GM18861 (cell line): Measurements from ENCODE around the gene ARL6IP4.

Experiments
- ATAC-seq: cut with Tn5 transposase; IDR thresholded peaks from one replicate; pipeline ENCODE4 v1.9.1; 2021; ENCODE audit not compliant: unreplicated experiment

Gene ARL6IP4

DNA sequence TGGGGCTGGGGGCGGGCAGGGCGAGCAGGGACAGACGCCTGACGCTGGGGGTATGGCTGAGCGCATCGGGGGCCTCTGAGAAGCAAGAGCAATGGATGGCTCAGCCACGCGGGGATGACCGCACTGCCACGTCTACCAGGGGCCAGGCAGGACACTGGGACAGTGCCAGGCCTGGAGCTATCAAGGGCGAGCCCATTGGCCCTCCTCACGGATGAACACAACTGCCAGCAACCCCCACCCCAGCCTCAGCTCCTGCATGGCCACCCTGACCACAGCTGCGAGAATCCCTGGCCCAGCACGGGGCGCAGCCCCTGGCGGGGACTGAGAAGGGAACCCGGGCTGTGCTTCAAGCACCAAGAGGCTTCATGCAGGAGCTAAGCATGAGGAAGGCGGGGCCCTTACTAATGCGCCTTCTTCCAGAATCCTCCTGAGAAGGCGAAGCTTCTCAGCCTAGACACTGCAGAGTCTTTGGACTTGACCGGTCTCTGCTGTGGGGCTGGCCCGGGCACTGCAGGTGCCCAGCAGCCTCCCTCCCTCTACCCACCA lies 9.5 kb downstream of the ARL6IP4 start:
- no peak for ATAC-seq

DNA sequence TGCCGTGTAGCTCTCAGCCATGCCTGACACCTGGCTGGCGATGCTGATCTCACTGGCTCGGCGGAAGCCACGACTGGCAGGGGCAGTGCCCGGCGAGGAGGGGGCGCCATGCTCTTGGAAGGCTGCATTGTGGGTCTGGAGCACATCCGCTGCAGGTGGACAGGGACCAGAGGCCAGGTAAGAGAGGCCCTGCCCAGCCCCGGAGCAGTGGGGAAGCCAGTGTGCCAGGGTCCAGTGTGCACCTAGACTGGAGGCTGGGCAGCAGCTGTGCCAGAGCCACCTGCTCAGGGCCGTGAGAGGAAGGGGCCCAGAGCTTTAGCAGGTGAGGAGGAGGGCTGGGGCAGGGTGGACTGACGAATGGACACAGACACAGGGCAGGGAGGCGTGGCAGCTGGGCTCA lies 10.1 kb downstream of the ARL6IP4 start:
- no peak for ATAC-seq

DNA sequence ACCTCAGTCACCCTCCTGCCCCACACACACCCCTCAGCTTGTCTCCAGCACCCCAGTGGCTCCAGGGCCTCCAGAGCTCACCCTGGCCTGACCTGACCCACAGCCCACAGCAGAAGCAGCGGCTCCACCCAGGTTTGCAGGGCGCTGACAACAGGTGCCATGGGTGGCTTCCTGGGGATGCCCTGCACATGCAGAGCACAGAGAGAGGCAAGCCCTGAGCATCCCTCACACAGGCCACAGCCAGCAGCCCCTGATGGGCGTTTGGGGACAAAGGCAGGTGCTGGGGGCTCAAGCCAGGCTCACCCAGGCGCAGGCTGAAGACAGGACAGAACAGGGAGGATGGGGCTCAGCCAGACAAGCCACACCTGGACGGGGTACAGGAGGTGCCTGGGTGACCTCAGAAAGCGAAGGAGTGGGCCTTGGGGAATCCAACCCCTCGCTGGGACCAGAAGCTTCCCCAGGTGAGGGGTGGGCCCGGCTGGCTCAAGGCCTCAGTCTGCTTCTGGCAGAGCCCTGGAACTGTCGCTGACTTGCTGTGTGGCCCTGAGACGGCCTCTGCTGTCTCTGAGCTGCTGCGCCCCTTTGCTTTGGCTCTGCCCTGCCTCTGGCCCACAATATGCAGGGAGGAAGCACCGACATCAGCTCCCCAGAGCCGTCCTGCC lies 10.6 kb downstream of the ARL6IP4 start:
- no peak for ATAC-seq

DNA sequence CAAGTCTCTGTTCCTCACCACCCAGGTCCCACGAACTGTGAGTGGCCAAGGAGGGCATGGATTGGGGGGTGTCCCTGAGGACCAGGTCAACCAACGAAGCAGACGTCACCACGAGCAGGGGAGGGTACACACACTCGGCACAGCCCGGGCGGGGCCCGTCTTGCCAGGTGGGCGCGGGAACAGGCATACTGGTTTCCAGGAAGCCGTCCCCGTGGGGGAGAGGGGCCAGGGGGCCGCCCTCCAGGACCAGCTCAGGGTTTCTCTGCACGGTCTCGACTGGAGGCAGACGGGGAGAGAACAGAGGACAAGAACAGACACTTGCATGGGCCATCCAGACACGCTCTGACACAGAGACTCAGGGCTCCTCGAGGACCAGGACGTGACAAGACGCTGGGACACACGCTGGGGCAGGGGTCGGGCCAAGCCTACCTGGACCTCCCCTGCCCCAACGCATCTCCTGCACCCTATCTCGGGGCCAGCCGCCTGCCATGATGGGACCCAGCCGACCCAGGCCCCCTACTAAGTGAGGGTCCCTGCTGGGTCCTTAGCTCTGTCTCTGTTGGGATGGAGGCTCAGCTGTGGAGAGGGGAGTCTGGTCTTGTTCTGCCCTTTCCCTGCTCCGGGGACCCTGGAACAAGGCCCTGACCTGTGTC lies 11.3 kb downstream of the ARL6IP4 start:
- no peak for ATAC-seq

DNA sequence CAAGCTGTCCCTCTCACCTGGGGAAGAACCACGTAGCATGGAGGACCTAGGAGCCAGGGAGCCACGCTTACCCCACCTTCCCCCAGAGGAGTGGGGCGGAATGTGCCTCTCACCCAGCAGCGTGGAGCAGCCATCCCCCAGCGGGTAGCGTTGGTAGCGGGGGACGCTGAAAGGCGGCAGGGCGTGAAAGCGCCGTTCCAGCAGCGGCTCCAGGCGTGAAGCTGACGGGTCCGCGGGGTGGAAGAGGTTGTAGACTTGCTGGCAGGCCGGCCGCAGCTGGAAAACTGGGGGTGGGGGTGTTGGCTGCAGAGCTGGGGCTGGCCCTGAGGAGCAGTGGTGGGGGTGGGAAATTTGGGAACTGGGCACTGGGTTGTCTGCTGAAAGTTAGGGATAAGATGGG lies 11.9 kb downstream of the ARL6IP4 start:
- no peak for ATAC-seq

DNA sequence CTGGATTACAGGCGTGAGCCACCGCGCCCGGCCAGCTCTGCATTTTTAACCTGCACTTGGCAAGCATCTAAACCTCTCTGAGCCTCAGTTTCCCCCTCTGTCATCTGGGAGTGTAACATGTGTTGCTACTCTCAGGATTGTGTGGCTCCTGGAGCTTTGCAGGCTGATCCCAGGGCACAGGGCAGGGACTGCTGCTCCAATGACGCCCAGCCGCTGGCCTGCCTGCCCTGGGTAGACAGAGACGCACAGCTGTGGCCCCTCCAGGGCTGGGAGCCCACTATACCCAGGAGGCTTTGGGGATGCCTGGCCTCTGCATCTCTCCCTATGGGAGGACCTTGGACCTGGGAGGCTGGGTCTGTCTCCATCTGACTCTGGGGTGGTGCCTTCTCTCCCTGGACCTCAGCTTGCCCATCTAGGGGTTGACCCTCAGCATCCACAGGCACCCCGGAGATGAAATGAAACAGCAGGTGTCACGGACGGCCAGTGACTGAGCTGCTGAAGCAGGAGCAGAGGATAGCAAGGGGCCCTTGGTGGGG lies 13.7 kb downstream of the ARL6IP4 start:
- no peak for ATAC-seq

DNA sequence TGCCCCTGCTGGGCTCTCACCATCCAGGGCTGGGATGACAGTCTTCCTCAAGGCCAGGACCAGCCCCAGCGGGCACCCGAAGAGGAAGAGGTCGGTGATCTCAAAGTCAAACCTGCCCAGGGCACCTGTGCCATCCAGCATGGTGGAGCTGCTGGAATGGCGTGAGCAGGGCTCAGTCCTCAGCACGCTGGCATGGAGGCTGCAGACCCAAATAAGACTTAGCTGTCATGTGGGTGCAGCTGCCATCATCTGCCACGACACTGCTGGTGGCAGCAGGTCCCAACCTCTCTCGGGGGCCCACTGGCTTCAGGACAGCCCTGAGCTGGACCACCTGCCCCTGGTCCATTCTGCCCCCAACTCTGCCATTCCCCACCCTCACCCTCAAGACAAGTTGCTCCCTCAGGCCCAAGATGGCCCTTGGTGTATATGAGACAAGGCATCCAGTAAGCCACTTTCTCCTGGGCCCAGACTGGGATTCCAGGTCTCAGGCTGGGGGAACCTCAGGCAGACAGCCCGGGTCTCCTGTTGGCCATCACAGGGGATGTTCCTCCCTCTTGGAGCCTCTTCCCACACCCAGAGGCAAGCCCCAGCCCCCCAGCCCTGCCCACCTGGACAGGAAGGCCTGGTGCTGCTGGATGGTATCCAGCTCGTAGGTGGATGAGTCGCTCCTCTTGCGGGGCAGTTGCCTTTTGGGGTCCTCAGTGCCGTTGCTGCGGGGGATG lies 14.5 kb downstream of the ARL6IP4 start:
- ATAC-seq = no peak

DNA sequence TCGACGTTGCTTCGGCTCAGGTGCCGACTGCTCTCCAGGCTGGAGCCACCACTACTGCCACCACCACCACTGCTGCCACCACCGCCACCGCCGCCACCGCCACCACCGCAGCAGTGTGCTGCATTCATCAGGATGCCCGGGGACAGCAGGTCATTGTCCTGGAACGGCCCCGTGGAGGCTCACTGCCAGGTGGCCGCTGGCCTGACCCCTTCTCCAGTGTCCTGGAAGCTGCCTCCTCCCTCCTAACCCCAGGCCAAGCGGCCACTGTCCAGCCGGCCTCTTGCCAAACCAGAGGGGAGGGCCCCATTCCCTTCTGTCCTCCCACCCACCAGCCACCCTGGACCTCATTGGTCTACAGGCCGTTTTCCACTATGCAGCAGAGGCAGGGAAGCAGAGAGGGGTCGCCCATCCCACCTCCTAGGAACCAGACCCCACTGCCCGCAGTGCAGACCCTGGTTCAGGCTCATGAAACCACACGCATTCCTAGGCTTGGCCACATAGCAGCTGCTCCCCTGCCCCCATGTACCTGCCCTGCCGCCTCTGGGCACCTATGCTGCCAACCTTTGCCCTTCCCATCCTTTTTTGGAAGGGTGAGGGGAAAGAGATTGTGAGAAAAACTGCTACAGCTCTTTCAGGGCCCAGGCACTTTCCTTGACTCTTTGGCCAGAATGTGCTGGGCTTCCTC lies 15.2 kb downstream of the ARL6IP4 start:
- no peak for ATAC-seq

DNA sequence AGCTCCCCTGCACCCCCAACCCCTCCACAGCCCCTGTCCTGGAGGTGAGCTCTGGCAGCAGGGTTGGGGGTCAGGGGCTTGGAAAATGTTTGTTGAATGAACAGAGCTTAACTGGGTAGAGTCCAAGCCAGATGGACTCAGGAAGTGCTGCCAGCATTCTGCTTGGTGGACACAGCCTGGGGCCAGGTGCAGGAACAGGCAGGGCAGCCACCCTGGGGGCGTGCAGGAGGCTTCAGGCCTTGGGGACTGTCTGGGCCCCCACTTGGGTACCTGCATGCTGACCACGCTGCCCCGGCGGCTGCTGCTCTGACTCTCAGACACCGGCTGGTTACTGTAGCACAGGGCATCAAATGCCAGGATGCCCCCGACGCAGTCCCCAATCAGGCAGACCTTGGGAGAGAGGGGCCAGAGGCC lies 15.7 kb downstream of the ARL6IP4 start:
- ATAC-seq = no peak

DNA sequence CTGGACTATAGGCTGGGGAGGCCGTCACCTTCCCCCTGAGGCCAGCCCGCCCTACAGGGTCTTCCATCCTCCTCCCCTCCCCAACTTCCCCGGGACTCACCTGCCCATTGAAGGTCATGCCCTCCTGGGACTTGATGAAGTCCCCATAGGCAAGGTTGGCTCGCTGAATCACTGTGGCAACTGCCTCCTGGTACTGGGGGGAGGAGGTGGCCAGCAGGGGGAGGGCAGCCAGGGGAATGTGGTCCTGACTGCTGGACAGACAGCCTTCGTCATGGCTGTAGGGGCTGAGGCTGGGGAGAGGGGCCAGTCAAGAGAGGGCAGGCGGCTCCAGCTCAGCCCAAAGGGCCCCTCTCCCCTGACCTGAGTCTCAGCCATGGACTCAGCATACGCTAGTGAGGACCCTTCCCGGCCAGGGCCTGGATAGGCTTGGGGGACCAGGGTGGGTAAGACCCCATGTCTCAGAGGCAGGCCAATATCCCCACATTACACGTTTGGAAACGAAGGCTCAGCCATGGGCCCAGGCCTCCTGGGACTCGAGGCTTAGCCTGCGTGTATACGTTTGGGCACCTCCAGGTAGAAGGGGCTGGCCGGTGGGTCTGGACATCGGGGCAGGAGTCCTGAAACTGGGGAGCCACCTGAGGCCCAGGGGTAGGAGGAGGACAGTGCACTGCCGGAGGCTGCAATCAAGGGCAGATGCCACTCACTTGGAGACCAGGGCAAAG lies 16.3 kb downstream of the ARL6IP4 start:
- no peak for ATAC-seq

DNA sequence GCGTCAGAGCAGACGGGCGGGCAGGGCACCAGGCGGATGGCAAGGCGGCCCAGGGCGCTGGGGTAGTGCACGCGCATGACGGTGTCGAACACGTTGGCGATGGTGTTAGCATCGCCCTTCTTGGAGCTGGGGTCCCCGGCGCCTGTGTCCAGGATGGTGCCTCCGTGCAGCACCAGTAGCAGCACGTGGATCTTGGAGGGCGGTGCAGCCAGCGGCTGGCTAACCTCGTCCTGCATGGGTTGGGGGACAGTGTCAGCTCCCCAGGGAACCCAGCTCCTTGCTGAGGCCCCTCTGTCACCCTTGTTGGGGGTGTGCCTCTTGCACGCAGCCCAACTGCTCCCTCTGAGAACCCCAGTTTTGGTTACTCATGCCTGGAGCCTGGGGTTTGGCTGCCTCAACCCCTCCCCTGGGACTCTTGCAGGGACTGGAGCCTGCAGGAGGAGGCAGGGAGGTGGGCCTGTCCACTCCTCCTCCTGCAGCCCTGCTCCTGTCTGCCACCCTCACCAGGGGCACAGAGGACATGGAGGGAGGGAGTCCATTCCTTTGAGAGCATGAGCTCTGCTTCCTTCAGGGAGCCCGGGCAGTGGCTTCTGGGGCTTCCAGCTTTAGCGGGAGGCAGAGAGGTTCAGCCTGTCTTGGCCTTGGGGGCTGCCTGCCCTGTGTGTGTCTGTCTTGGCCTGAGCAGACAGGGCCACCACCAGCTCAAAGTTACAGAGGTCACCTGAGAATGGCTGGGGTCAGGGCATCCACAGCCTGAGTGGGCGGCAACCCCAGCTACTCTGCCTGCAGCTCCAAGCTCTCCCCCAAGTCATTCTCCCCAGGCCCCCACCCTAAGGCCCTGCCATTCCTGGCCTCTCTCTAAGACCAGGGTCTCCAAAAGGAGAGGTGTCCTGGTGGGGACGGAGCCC lies 17.1 kb downstream of the ARL6IP4 start:
- no peak for ATAC-seq

DNA sequence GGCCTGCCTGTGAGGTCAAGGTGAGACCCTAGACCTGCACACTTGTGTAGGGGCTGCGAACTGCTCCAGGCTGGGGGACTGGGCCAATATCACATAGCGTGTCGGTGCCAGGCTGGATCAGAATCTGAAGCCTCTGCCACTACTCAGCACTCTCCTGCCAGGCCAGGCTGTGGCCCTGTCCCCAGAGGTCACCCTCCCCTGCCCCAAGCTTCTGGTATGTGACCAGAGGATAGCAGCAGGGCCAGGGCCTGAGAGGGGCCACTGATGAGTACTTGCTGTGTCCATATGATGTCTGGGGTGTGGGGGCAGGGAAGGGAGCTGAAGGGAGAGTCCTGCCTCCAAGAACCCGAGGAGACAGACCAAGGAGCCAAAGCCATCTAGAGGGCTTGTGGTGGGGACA lies 17.8 kb downstream of the ARL6IP4 start:
- no peak for ATAC-seq

DNA sequence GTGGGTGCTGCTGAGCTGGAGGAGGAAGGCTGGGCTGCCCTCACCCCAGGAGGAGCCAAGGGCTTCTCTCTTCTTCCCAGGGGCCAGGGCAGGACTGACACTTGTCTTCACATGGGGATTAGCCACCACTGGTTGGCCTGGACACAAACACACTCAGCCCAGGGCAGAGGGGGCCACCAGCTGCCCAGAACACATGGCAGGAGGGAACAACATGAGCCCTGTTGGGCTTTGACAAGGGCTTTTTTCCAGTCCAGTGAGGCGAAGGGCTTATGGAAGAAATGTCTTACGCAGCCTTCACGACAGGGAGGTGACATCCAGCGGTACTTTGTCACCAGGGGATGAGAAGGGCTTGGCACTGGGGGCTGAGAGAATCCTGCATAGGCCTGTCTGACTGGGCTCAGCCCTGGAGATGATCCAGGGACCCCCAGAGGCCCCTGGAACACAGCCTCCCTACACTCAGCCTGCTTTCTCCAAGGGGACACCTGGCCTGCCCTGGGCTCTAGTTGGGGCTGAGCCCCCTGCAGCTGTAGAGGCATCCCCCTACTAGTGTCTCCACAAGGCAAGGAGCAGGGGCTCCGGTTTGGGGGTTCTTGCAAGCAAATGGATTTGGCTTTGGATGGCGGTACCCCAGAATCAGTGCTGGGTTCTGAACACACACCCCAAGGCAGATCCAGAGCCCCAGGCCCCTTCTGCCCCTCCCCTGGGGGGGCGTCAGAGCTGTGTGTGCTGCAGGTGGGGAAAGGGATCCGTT lies 18.9 kb downstream of the ARL6IP4 start:
- ATAC-seq = no peak

DNA sequence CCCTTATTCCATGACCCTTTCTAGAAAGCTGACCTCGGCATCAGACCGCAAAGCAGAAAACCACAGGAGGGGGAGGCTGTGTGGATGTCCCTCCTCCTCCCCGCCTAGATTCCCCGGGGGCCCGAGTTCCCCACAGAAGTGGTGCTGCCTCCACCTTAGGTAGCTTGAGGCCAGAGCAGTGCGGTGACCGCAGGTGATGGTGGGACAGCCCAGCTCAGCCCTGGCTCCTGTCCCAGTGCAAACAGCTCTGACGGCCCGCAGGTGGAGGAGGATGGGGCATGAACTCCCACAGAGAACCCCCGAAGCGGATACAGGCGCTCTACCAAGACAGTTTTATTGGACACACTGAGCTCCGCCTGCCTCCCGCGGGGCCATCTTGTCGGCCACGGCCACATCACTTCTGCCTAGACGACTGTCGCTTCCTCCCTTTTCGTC lies 19.5 kb downstream of the ARL6IP4 start:
- no peak for ATAC-seq

DNA sequence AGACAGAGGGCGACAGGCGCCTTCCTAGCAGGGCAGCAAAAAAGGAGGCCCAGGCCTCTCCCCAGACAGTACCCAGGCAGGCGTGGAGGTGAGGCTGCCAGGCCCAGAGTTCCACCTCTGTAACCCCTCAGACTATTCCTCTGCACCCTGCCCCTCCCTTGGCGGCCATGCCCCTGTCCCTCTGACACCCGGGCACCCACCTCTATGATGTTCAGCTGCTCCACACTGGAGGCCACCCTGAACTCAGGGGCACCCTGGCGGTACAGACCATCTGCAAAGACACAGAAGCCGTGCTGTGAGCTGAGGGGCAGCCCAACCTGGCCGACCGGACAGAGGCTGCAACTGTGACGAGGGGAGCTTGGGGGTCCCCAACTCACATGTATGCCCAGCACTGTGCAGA lies 20.1 kb downstream of the ARL6IP4 start:
- no peak for ATAC-seq

DNA sequence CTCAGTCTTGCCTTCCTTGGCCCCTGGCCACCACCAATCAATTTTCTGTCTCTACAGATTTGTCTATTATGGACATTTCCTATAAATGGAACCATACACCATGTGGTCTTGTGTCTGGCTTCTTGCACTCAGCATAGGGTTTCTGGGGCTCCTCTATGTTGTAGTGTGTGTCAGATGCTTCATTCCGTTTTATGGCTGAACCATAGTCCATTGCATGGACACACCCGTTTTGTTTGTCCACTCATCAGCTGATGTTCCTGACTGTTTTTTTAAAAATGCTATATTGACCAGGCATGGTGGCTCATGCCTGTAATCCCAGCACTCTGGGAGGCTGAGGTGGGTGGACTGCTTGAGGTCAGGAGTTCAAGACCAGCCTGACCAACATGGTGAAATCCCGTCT lies 21.0 kb downstream of the ARL6IP4 start:
- ATAC-seq = no peak

DNA sequence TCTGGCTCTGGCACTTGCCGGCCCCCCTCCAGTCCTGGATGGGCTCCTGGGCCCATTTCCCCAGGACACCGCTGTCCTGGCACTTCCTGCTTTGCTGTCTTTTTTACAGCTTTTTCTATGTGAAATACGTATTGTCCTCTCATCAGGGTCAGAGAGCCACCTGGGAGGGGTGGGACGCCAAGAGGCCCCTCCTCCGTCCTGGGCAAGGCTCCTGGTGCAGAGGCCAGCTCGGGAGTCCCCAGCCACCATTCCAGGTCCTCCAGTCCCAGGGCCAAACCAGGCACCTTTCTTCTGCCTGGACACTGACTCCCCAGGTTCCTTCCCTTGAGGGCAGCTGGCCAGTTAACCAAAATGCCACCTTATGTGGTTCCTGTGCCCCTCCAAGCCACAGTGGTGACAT lies 22.8 kb downstream of the ARL6IP4 start:
- ATAC-seq = no peak

DNA sequence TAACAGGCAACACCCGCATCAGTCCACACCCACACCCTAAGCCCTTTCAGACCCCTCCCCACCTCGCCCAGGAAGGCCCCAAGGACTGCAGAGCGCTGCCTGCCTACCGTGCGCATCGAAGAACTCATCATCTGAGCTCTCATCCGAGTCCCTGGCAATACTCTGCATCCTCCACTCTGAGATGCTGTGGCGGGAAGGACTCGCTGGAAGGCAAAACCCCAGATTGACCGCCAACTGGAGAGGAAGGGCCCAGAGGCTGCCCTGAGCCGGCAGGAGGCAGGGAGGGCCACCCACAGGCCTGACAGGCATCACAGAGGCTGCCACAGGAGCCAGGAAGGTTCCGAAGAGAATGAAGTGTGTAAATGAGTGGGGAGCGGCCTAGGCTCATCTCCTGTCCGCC lies 23.8 kb downstream of the ARL6IP4 start:
- no peak for ATAC-seq
